Mucosa of descending colon (tissue), 3 donors: ENCODE measurements around the gene SIGMAR1. TPM values are rescaled to one million over a fixed set of nuclear protein-coding genes. Genes with fewer than 3 reads are reported as not detected.

Experiments used
- ATAC-seq: fragments of 200-7000 bp; cut with Tn5 transposase; one replicate; pipeline ENCODE4 v1.9.1; 2020; ENCODE audit warnings: mild to moderate bottlenecking, moderate library complexity
- DNase-seq, 3 donors: peaks; one replicate each; pipeline ENCODE4 v3.0.0-alpha.2; 2020
- H3K36me3 ChIP-seq: fragments of 200-600 bp; one replicate; pipeline ENCODE4 v1.8.0; 2021; ENCODE audit warnings: low read depth, mild to moderate bottlenecking
- H3K4me1 ChIP-seq: fragments of 200-600 bp; one replicate; pipeline ENCODE4 v1.8.0; 2021; ENCODE audit warnings: low read depth, mild to moderate bottlenecking
- H3K4me3 ChIP-seq: fragments of 200-600 bp; one replicate; pipeline ENCODE4 v1.8.0; 2021; ENCODE audit warnings: mild to moderate bottlenecking
- H3K9me3 ChIP-seq: fragments of 200-600 bp; one replicate; pipeline ENCODE4 v1.8.0; 2021; ENCODE audit warnings: mild to moderate bottlenecking
- CTCF ChIP-seq: fragments of 200-600 bp; IDR thresholded peaks from one replicate; pipeline ENCODE4 v1.8.0; 2022; ENCODE audit warnings: antibody characterized with exemption, mild to moderate bottlenecking
- intact Hi-C, 2 donors: fragments of 100-400 bp; cut with DNase I in 1 of 2; cut with micrococcal nuclease in 1 of 2; formaldehyde crosslinking; loops; one replicate each; pipeline versions ENCODE4 v1.11.0 to v1.11.1; 2022; cut with DNase I, micrococcal nuclease
- total RNA-seq, 3 donors: library from RNA; stranded (reverse); fragmentation: NEBNext Ultra II Directional in 2 of 3; extraction: Animal tissue kit (Norgen Biotek cat#: 25700) in 2 of 3; gene quantifications; one replicate each; pipeline versions ENCODE4 v1.2.1 to v1.2.4, GENCODE V29; 2021 to 2023
- donor health status: DM: no; HTN: no; CAD: no; lungs with moderate emphysema.
- donor health status: DM: no; HTN: no; CAD: no.
- donor health status: DM: no; HTN: yes; CAD: no.

Gene SIGMAR1
- total RNA-seq, 3 donors from 2014 or later = 48.1 to 59.8 (median 49.6) TPM

- Histone ChIP-seq H3K9me3 (no peaks in the 10 kb centered on the region), H3K4me1 (peaks cover 9% of the 10 kb centered on the region), H3K36me3 (no peaks in the 10 kb centered on the region), H3K4me3 (peak within 1 kb of the TSS; percentile 75)
- peak; percentile 91 to 96 (median 94) for DNase-seq
- intact Hi-C loops = no loop called here
- no peak for TF ChIP-seq CTCF
- ATAC-seq = peak; percentile 100
These were observed 17.3 kb downstream of the SIGMAR1 start, which contains the start of gene DCTN3 for GRCh38 chr9:34620061-34620994. DCTN3 (minus strand) TSS chr9:34620495; CDS start chr9:34620464, 31 bp downstream.

- Histone ChIP-seq H3K4me1 (peaks cover 13% of the 10 kb centered on the region), H3K36me3 (no peaks in the 10 kb centered on the region), H3K4me3 (no peak overlapping the region), H3K9me3 (no peaks in the 10 kb centered on the region)
- DNase-seq (no peak), ATAC-seq (no peak)
- intact Hi-C loops = no loop called here
- TF ChIP-seq CTCF = no peak
These were observed 22.5 kb downstream of the SIGMAR1 start for GRCh38 chr9:34615132-34615531.

GRCh38 chr9:34612788-34613390 is 24.7 kb downstream of the SIGMAR1 start:
- TF ChIP-seq CTCF = peak; percentile 86
- no peaks in the 10 kb centered on the region for H3K36me3 ChIP-seq
- intact Hi-C loops = no loop called here
- DNase-seq = peak; percentile 75 to 88 (median 80)
- no peaks in the 10 kb centered on the region for H3K9me3 ChIP-seq
- H3K4me3 ChIP-seq = no peak overlapping the region
- peak; percentile 72 for ATAC-seq
- H3K4me1 ChIP-seq = peaks cover 4% of the 10 kb centered on the region

- no peaks in the 10 kb centered on the region for H3K36me3 ChIP-seq
- no peak for TF ChIP-seq CTCF
- DNase-seq (peak; percentile 85 to 94 (median 90)), ATAC-seq (peak; percentile 95)
- peaks cover 4% of the 10 kb centered on the region for H3K4me1 ChIP-seq
- intact Hi-C loops = no loop called here
- H3K4me3 ChIP-seq = peak within 1 kb of the TSS; percentile 48
- H3K9me3 ChIP-seq = no peaks in the 10 kb centered on the region
These were observed 25.5 kb downstream of the SIGMAR1 start, which contains the start of gene RPP25L for GRCh38 chr9:34611811-34612787. RPP25L (minus strand) TSS chr9:34612097; CDS start chr9:34611296, 801 bp downstream.

GRCh38 chr9:34611251-34611810 is 26.3 kb downstream of the SIGMAR1 start:
- no peaks in the 10 kb centered on the region for H3K36me3 ChIP-seq
- peak overlapping the region; percentile 48 for H3K4me3 ChIP-seq
- peaks cover 4% of the 10 kb centered on the region for H3K4me1 ChIP-seq
- peak; percentile 37 for ATAC-seq
- peak in 1 of 3 donors; percentile 42 for DNase-seq
- no peaks in the 10 kb centered on the region for H3K9me3 ChIP-seq
- intact Hi-C loops = no loop called here
- no peak for TF ChIP-seq CTCF
